Inferior parietal cortex (tissue), 1 donor: ENCODE results near the gene LCN6.
"Not testable (repeated sequence)": the region's sequence is repeated elsewhere in the genome, so short reads cannot be mapped to it uniquely, and the experiment has no call there.

Source experiments
- DNase-seq: peaks from one replicate; pipeline ENCODE4 v3.0.0-alpha.2; 2016; ENCODE audit errors: extremely low spot score

LCN6 gene, protein sequence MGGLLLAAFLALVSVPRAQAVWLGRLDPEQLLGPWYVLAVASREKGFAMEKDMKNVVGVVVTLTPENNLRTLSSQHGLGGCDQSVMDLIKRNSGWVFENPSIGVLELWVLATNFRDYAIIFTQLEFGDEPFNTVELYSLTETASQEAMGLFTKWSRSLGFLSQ

GRCh38 chr9:136748201-136748600 is at the start of gene LCN6:
Gene LCN6, minus strand, starts transcription at chr9:136748525. Its CDS starts 42 bp downstream, at chr9:136748483.
- DNase-seq = no peak

GRCh38 chr9:136796775-136797347 is 48.5 kb upstream of the LCN6 start:
- DNase-seq = not testable (repeated sequence)

- no peak for DNase-seq
Measured at GRCh38 chr9:136796238-136796774, 48.0 kb upstream of the LCN6 start, which contains the start of gene CCDC183. Gene CCDC183, plus strand, starts transcription at chr9:136796338. Its CDS starts 60 bp downstream, at chr9:136796398.

- DNase-seq = no peak
Measured at GRCh38 chr9:136795000-136795348, 46.6 kb upstream of the LCN6 start.

DNA sequence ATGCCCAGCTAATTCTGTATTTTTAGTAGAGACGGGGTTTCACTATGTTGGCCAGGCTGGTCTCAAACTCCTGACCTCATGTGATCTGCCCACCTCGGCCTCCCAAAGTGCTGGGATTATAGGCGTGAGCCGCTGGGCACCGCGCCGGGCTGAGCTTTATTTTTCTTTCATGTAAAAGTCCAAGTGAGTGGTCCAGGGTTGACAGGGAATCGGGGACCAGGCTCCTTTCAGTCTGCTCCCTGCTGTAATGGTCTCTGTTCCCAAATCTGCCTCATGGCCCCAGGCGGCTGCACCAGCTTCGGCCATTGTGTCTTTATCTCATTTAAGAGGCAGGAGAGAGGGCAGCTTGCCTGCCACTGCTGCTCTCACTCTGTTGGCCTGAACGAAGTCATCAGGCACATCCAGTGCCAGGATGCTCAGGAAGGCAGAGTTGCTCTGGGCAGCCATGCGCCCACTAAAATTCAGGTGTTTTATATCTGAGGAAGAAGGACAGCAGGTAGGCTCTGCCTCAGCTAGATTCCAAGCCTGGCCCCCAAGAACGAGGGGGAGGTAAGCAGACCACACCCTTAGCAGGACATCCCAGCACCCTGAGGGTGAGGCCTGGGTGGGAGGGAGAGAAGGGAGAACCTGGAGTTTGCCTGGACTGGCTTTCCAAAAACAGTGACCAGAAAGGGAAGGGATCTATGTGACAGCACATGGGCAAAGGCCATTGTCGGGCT is 46.1 kb upstream of the LCN6 start:
- no peak for DNase-seq

GRCh38 chr9:136793086-136793946 is 45.0 kb upstream of the LCN6 start:
- DNase-seq = no peak

GRCh38 chr9:136792321-136793085 is 44.2 kb upstream of the LCN6 start:
- no peak for DNase-seq

GRCh38 chr9:136791516-136792276 is 43.4 kb upstream of the LCN6 start:
- DNase-seq = no peak

DNA sequence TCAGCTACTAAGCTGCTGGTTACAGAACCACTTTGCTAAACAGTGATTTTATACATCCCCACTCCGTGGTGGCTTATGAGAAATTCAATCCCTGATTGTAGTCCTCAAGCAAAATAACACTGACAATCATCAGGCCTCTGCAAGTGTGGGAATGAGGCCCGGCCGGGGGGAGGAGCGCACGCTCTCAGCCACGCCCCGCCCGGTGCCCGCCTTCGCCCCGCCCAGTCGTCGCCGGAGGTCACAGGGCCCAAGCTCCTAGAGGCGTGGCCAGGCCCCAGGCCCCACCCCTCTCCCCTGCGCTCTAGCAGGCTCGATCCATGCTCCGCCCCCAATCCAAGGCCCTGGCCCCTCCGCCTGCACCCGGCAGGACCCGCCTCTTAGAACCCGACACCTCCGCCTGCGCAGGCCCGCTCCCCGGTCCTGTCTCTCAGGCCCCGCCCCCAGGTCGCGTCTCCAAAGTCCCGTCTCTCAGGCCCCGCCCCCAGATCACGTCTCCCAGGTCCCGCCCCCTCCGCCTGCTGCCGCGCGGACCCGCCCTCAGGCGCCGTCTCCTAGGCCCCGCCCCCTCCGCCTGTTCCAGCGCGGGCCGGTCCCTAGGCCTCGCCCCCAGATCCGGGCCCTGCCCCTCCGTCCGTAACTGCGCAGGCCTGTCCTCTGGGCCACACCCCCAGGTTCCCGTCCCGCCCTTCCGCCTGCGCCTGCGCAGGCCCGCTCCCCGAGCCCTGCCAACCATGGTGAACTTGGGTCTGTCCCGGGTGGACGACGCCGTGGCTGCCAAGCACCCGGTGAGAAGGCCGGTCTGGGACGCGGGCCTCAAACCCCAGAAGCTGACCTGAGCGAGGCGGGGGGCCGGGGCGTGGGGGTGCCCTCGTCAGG is 42.6 kb upstream of the LCN6 start, which contains the start of gene TMEM141:
TMEM141 (plus strand) TSS at position 705 of the 876 bp plus-strand sequence; CDS start at position 732, 27 bp downstream.
- DNase-seq = peak; percentile 94

GRCh38 chr9:136789523-136789937 is 41.2 kb upstream of the LCN6 start:
- DNase-seq = no peak

GRCh38 chr9:136788644-136789522 is 40.6 kb upstream of the LCN6 start:
- not testable (repeated sequence) for DNase-seq

DNA sequence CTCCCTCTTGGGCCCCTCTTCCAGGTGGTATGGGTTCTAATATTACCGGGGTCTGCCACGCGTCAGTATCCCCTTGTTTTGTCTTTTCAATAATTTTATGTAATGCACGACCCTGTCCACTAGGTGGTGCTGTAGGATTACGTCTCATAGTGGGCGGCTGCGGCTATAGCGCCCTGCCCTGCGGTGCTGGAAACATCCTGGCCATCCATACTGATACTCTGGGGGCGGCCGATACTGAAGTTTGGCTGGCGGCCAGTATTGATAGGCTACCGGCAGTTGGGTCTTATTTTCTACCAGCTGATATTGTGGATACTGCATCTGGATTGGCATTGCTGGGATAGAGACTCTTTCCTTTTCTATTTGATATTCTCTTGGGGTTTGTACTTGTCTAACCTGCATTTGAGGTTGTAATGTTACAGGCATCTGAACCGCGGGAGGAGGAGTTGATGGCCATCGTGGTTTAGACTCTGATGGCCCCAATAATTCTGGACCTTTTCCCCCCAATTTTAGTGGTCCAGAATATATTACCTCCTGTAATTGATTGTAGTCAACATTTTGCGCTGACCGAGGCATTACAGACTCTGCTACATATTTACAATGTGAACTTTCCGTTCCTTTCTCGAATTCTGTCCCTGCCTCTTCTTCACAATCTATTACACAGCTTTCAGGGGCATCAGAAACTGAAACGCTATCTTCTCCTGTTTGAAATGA is 39.5 kb upstream of the LCN6 start:
- DNase-seq = peak; percentile 95

DNA sequence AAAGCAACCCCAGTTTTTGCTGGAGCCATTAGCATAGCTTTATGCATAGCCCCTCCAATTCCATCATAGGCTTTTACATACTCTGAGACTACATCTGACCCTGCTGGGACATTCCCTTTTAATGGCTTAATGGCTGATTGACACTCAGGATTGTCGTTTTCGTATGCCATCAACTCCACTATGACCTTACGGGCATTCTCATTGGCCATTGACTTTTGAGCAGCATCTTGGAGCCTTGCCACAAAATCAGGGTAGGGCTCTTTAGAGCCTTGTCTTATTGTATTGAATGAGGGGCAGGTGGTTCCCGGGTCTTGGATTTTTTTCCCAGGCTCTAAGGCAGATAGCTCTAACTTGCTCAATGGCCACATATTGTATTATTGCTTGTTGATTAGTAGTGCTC is 38.7 kb upstream of the LCN6 start:
- not testable (repeated sequence) for DNase-seq

DNA sequence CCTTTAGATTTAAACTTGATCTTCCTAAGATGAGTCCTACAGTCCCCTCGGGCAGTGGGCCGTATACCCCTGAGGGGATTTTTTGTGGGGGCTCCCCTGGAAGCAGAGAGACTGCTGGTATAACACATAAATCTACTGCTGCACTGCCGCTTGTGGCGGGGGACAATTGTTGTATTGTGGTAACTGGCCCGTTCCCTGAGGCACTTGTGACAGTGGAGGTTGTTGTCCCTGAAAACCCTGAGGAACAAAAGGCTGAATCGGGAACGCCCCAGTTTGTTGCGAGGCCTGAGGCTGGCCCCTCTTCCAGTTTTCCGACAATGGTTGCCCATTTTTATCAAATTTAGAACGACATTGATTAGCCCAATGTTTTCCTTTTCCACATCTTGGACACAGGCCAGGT is 38.1 kb upstream of the LCN6 start:
- DNase-seq = peak; percentile 68

GRCh38 chr9:136785565-136786355 is 37.4 kb upstream of the LCN6 start:
- not testable (repeated sequence) for DNase-seq

DNA sequence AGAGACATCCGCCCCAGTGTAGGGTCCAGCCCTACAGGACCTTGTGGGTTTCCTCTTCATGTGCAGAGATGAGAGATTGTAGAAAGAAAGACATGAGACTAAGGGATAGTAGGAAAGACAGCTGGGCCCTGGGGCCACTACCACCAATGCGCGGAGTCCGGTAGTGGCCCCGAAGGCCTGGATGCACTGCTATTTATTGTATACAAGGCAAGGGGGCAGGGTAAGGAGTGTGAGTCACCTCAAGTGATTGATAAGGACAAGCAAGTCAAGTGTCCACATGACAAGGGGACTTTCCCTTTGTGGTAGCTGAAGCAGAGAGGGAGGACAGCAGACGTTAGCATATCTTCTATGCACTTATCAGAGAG is 36.7 kb upstream of the LCN6 start:
- DNase-seq = no peak
